Kidney tubule cell (primary cell): ENCODE data around the gene MRPL51.

Source experiments
- DNase-seq: peaks from one replicate; pipeline ENCODE4 v3.0.0-alpha.2; 2018; ENCODE audit warnings: low spot score

MRPL51 gene

GRCh38 chr12:6461401-6462233 is 31.4 kb downstream of the MRPL51 start:
- DNase-seq = no peak

- no peak for DNase-seq
These were observed 32.2 kb downstream of the MRPL51 start for GRCh38 chr12:6460751-6461371.

GRCh38 chr12:6459004-6459337 is 34.1 kb downstream of the MRPL51 start:
- no peak for DNase-seq

- DNase-seq = no peak
These were observed 34.6 kb downstream of the MRPL51 start for GRCh38 chr12:6458281-6459003.

- DNase-seq = no peak
These were observed 35.7 kb downstream of the MRPL51 start for GRCh38 chr12:6457220-6457945.

- DNase-seq = peak; percentile 60
These were observed 40.0 kb downstream of the MRPL51 start for GRCh38 chr12:6452944-6453630.

- DNase-seq = no peak
These were observed 40.7 kb downstream of the MRPL51 start for GRCh38 chr12:6452245-6452943.

- peak; percentile 85 for DNase-seq
These were observed 41.5 kb downstream of the MRPL51 start, which contains the start of gene TAPBPL for GRCh38 chr12:6451348-6452244. Gene TAPBPL, plus strand, starts transcription at chr12:6452042. Its CDS starts 207 bp downstream, at chr12:6452249.

GRCh38 chr12:6450869-6451347 is 42.2 kb downstream of the MRPL51 start:
- no peak for DNase-seq

- DNase-seq = no peak
These were observed 42.8 kb downstream of the MRPL51 start for GRCh38 chr12:6450091-6450868.

GRCh38 chr12:6444704-6445688 is 48.1 kb downstream of the MRPL51 start, which contains the start of gene CD27:
Gene CD27, plus strand, starts transcription at chr12:6444955. Its CDS starts 141 bp downstream, at chr12:6445096.
- no peak for DNase-seq

GRCh38 chr12:6444031-6444430 is 49.0 kb downstream of the MRPL51 start:
- no peak for DNase-seq

- DNase-seq = no peak
These were observed 49.6 kb downstream of the MRPL51 start for GRCh38 chr12:6443361-6443983.

GRCh38 chr12:6442836-6443235 is 50.2 kb downstream of the MRPL51 start:
- no peak for DNase-seq
